Uterus (tissue), 2 donors: ENCODE measurements around the gene MTLN.
A peak's percentile ranks its signal among the peaks of the same experiment; 100 is the strongest.

ENCODE experiments used
- CTCF ChIP-seq, 4 experiments: fragments of 200-600 bp in 2 of 4; fragments of 450-650 bp in 2 of 4; sonication (generic) in 2 of 4; IDR thresholded peaks; one replicate each; pipeline ENCODE4 v1.5.1; 2016 to 2019; ENCODE audit warnings: antibody characterized with exemption in 4 of 4, mild to moderate bottlenecking in 2 of 4, moderate library complexity in 1 of 4
- POLR2A ChIP-seq, 2 donors: fragments of 450-650 bp; IDR thresholded peaks; one replicate each; pipeline ENCODE4 v1.6.1; 2016; ENCODE audit warnings: antibody characterized with exemption in 2 of 2, mild to moderate bottlenecking in 1 of 2, moderate library complexity in 1 of 2

- peak in 1 of 2 donors; percentile 35 for TF ChIP-seq POLR2A (IDR thresholded peaks at IDR 0.05)
- TF ChIP-seq CTCF (IDR thresholded peaks at IDR 0.05) = no peak
Observed at GRCh38 chr2:110204408-110205385, 7.7 kb downstream of the MTLN start, which contains the start of gene NPHP1.
